ENCODE data around the gene PKD1L1. TPM values are rescaled to one million over a fixed set of nuclear protein-coding genes. Genes with fewer than 3 reads are reported as not detected.

Gene PKD1L1
- total and polyA plus RNA-seq, 2 donors (not counting 1 experiment from before 2014, with no cell fraction given) = 0.59 to 0.70 TPM

DNA sequence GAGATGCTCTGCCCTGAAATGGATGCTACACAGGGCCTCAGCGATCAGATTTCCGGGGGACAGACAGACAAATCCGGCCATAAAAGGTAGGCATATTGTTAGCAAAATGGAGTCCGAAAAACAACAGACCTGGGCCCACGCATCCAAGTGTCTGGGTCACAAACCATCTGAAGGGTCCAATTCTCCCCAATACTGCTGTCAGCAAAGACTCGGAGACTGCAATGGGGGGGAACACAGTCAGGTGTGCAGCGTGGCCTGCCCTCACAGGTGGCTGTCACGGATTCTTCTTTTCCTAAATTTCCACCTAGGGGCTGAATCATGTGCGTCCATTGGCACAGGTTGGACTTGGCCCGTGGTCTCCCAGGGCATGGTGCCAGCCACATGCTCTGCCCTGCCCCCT, 12.9 kb downstream of the PKD1L1 start:
- H3K4me3 Mint-ChIP-seq = no peak overlapping the region
- Histone ChIP-seq H3K27me3 (replicated peaks in 1 of 4; ENCODE audit: control extremely low read depth in 1 of 4, control insufficient read depth in 3 of 4, insufficient read depth in 4 of 4, low read length in 3 of 4) (no peaks in the 10 kb centered on the region), H3K27ac (ENCODE audit: low read length in 2 of 2) (no peak overlapping the region), H3K79me2 (ENCODE audit: control insufficient read depth, insufficient read depth, low read length) (no peaks in the 10 kb centered on the region), H3K4me3 (ENCODE audit: control extremely low read depth in 1 of 5, extremely low read depth in 1 of 5, insufficient read depth in 1 of 5, low read depth in 2 of 5, low read length in 4 of 5) (no peak overlapping the region), H4K20me1 (ENCODE audit: control insufficient read depth, insufficient read depth, low read length, poor library complexity, severe bottlenecking) (no peaks in the 10 kb centered on the region), H2AFZ (ENCODE audit: insufficient read depth, low read depth, low read length, poor library complexity, severe bottlenecking) (no peak overlapping the region), H3K4me1 (ENCODE audit: control insufficient read depth in 2 of 2, insufficient read depth in 2 of 2, low read length in 2 of 2) (peaks cover 29% of the 10 kb centered on the region in 2 donors), H3K9ac (ENCODE audit: low read length) (no peak overlapping the region), H3K4me2 (replicated peaks; ENCODE audit: low read depth, low read length, poor library complexity, severe bottlenecking) (no peak overlapping the region), H3K9me3 (ENCODE audit: control extremely low read depth in 1 of 3, control insufficient read depth in 2 of 3, insufficient read depth in 1 of 3, low read length in 2 of 3) (no peaks in the 10 kb centered on the region), H3K36me3 (replicated peaks in 1 of 2; ENCODE audit: control extremely low read depth in 1 of 2, control insufficient read depth in 1 of 2, extremely low read depth in 1 of 2, insufficient read depth in 2 of 2, low read length in 1 of 2) (no peaks in the 10 kb centered on the region)
- H3K27ac Mint-ChIP-seq = no peak overlapping the region
- ChIA-PET POLR2A (no interaction called here), CTCF (interaction anchor here (1.1 kb wide), 1 partner anchor 10 kb away, joined by 3 read pairs; no protein-coding TSS in a partner anchor)
- intact Hi-C loops (cut with micrococcal nuclease) = loop anchor here (5.0 to 10.0 kb wide), 3 partner anchors 152 to 668 kb away; partner anchors contain the start of gene UPP1
- TF ChIP-seq, protein P1, sequence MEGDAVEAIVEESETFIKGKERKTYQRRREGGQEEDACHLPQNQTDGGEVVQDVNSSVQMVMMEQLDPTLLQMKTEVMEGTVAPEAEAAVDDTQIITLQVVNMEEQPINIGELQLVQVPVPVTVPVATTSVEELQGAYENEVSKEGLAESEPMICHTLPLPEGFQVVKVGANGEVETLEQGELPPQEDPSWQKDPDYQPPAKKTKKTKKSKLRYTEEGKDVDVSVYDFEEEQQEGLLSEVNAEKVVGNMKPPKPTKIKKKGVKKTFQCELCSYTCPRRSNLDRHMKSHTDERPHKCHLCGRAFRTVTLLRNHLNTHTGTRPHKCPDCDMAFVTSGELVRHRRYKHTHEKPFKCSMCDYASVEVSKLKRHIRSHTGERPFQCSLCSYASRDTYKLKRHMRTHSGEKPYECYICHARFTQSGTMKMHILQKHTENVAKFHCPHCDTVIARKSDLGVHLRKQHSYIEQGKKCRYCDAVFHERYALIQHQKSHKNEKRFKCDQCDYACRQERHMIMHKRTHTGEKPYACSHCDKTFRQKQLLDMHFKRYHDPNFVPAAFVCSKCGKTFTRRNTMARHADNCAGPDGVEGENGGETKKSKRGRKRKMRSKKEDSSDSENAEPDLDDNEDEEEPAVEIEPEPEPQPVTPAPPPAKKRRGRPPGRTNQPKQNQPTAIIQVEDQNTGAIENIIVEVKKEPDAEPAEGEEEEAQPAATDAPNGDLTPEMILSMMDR (IDR thresholded peaks at IDR 0.05) = no peak
- TF ChIP-seq EZH2 (IDR thresholded peaks at IDR 0.05; ENCODE audit: borderline replicate concordance, insufficient read depth, low read depth, low read length, poor library complexity, severe bottlenecking) = no peak
- H3K27me3 Mint-ChIP-seq = no peaks in the 10 kb centered on the region
- ATAC-seq (ENCODE audit: low read depth) (no peak), DNase-seq (no peak)
- H3K4me1 Mint-ChIP-seq = peaks cover 31% of the 10 kb centered on the region
- 100% methylated on average over 9 of the region's 10 CpGs for WGBS (ENCODE audit: insufficient coverage)
- no peaks in the 10 kb centered on the region for H3K9me3 Mint-ChIP-seq (ENCODE audit: insufficient read depth)

DNA sequence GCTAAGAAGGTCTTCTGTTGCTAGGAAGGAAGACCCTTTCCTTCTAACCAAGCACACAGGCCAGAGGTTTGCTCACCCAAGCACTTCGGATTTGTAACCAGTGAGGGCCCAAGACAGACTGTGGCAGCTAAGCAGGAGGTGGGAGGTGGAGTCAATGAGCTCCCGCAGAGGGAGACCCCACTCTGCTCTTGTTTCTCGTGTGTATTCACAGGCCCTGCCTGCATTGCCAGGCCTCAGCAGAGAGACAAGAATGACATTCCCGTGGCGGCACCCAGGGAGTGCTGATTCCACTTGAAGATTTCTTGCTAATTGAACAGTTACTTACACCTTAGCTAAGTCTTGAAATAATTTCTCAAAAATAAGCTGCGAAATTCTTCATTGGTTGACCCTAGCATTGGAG, 13.4 kb downstream of the PKD1L1 start:
- H3K27me3 Mint-ChIP-seq = peaks cover 2% of the 10 kb centered on the region
- H3K27ac Mint-ChIP-seq = no peak overlapping the region
- no peaks in the 10 kb centered on the region for H3K9me3 Mint-ChIP-seq (ENCODE audit: insufficient read depth)

More for the DNA sequence above, 13.4 kb downstream of the PKD1L1 start:
- H3K36me3 ChIP-seq (replicated peaks in 1 of 2; ENCODE audit: control extremely low read depth in 1 of 2, control insufficient read depth in 1 of 2, extremely low read depth in 1 of 2, insufficient read depth in 2 of 2, low read length in 1 of 2) = no peaks in the 10 kb centered on the region
- Mint-ChIP-seq H3K4me1 (peaks cover 32% of the 10 kb centered on the region), H3K4me3 (no peak overlapping the region)
- POLR2A ChIA-PET = no interaction called here
- H3K4me3 ChIP-seq (ENCODE audit: control extremely low read depth in 1 of 5, extremely low read depth in 1 of 5, insufficient read depth in 1 of 5, low read depth in 2 of 5, low read length in 4 of 5) = no peak overlapping the region
- no peaks in the 10 kb centered on the region for H3K27me3 ChIP-seq (replicated peaks in 1 of 4; ENCODE audit: control extremely low read depth in 1 of 4, control insufficient read depth in 3 of 4, insufficient read depth in 4 of 4, low read length in 3 of 4)
- no peaks in the 10 kb centered on the region for H4K20me1 ChIP-seq (ENCODE audit: control insufficient read depth, insufficient read depth, low read length, poor library complexity, severe bottlenecking)
- ATAC-seq (ENCODE audit: low read depth) (no peak), DNase-seq (no peak)
- no peak overlapping the region for H2AFZ ChIP-seq (ENCODE audit: insufficient read depth, low read depth, low read length, poor library complexity, severe bottlenecking)
- CTCF ChIA-PET = interaction anchor here (1.1 to 2.2 kb wide), 2 partner anchors 10 to 669 kb away, joined by 3 to 8 read pairs; no protein-coding TSS in a partner anchor
- H3K4me1 ChIP-seq (ENCODE audit: control insufficient read depth in 2 of 2, insufficient read depth in 2 of 2, low read length in 2 of 2) = peaks cover 29 to 30% of the 10 kb centered on the region in 2 donors
- no peak overlapping the region for H3K4me2 ChIP-seq (replicated peaks; ENCODE audit: low read depth, low read length, poor library complexity, severe bottlenecking)
- no peaks in the 10 kb centered on the region for H3K79me2 ChIP-seq (ENCODE audit: control insufficient read depth, insufficient read depth, low read length)
- no peaks in the 10 kb centered on the region for H3K9me3 ChIP-seq (ENCODE audit: control extremely low read depth in 1 of 3, control insufficient read depth in 2 of 3, insufficient read depth in 1 of 3, low read length in 2 of 3)
- WGBS (ENCODE audit: insufficient coverage) = 100% methylated on average over 4 of the region's 6 CpGs
- H3K27ac ChIP-seq (ENCODE audit: low read length in 2 of 2) = no peak overlapping the region
- intact Hi-C loops (cut with micrococcal nuclease) = loop anchor here (5.0 to 10.0 kb wide), 3 partner anchors 152 to 668 kb away; partner anchors contain the start of gene UPP1
- no peak overlapping the region for H3K9ac ChIP-seq (ENCODE audit: low read length)
- TF ChIP-seq EZH2 (IDR thresholded peaks at IDR 0.05; ENCODE audit: borderline replicate concordance, insufficient read depth, low read depth, low read length, poor library complexity, severe bottlenecking) = no peak
- TF ChIP-seq, protein P1 (IDR thresholded peaks at IDR 0.05) = no peak

All from B cell (primary cell).